ENCODE data around the gene FOXL2NB. TPM values are rescaled to one million over a fixed set of nuclear protein-coding genes. Genes with fewer than 3 reads are reported as not detected.

The FOXL2NB gene
- total RNA-seq (2022; extraction: Qiagen RNA extraction; ENCODE audit: low read depth) = 0.95 to 1.5 TPM (median 1.3 TPM) in 5 replicates

GRCh38 chr3:138946663-138947494, at the start of gene FOXL2NB, which contains the start of gene FOXL2:
TSS of gene FOXL2NB (plus strand) at chr3:138947217. CDS start at chr3:138947365, 148 bp downstream.
TSS of gene FOXL2 (minus strand) at chr3:138947137. CDS start at chr3:138946722, 415 bp downstream.

Other genes with a start within 250 kb of the FOXL2NB start
- 14.4 to 20.9 TPM (median 17.4 TPM) in 5 replicates for gene PIK3CB, start 112.3 kb upstream of the FOXL2NB start, total RNA-seq (2022; extraction: Qiagen RNA extraction; ENCODE audit: low read depth)
- 2.5 to 6.0 TPM (median 4.8 TPM) in 5 replicates for gene FOXL2, start 80 bp upstream of the FOXL2NB start, total RNA-seq (2022; extraction: Qiagen RNA extraction; ENCODE audit: low read depth)
- gene PRR23A, start 59.1 kb downstream of the FOXL2NB start, total RNA-seq (2022; extraction: Qiagen RNA extraction; ENCODE audit: low read depth) = not detected in 5 replicates
- gene PRR23B, start 73.7 kb downstream of the FOXL2NB start, total RNA-seq (2022; extraction: Qiagen RNA extraction; ENCODE audit: low read depth) = not detected in 5 replicates
- not detected in 5 replicates for gene PRR23C, start 97.7 kb downstream of the FOXL2NB start, total RNA-seq (2022; extraction: Qiagen RNA extraction; ENCODE audit: low read depth)